ENCODE data around the gene RPL22. TPM values are rescaled to one million over a fixed set of nuclear protein-coding genes. Genes with fewer than 3 reads are reported as not detected.

Gene RPL22
- total RNA-seq, 2 donors from 2014 or later: 437 to 506 TPM

DNA sequence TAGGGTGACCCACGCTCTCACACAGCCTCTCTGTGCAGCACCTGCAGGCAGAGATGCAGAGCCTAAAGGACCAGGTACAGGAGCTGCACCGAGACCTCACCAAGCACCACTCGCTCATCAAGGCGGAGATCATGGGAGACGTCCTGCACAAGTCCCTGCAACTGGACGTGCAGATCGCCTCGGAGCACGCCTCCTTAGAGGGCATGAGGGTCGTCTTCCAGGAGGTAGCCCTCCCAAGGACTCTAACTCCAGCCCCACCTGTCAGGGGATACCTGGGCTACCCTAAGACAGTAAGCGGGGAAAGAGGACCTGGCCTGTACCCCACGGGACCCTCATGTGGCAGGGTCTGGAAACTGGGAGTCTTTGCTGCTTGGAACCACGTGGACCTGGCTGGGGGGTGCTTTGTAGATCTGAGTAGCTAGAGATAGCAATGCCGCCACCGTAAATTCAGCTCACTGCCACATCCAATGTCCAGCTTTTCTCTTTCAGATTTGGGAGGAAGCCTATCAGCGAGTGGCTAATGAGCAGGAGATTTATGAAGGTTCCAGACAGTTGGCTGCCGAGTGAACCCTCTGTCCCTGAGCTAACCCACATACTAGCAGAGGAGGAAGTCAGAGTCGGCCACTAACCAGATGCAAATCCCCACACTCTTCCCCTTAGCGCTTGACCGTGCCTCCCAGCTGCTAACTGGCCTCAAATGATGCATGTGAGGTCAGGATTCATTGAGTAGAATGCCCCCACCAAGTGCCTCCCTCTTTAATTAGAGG lies 13.0 kb upstream of the RPL22 start:
- H3K27me3 Mint-ChIP-seq: no peaks in the 10 kb centered on the region
- no peaks in the 10 kb centered on the region for H3K9me3 Mint-ChIP-seq
- H3K4me3 Mint-ChIP-seq: no peak overlapping the region
- H3K27ac Mint-ChIP-seq: no peak overlapping the region
- peaks cover 8% of the 10 kb centered on the region for H3K36me3 Mint-ChIP-seq (ENCODE audit: low read depth)
- ATAC-seq (replicated peaks): no peak
- H3K4me1 Mint-ChIP-seq: peaks cover 5% of the 10 kb centered on the region

DNA sequence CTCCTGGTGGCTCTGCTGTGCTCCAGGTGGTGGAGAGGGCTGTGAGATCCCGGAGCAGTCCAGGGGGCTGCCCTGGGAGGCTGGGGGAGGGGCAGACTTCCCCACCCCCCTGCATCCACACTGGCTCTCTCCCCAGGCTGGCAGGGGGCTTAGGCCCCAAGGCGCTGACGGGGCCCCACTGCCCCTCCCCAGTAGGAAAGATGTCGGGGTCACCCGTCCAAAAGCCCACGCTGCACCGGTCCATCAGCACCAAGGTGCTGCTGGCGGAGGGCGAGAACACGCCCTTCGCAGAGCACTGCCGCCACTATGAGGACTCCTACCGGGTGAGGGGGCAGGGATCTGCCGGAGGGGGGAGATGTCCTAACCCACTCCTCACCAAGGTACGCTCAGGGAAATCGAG lies 12.3 kb upstream of the RPL22 start:
- H3K27me3 Mint-ChIP-seq: no peaks in the 10 kb centered on the region
- no peaks in the 10 kb centered on the region for H3K4me1 Mint-ChIP-seq
- H3K4me3 Mint-ChIP-seq: no peak overlapping the region
- no peaks in the 10 kb centered on the region for H3K9me3 Mint-ChIP-seq
- no peak for ATAC-seq (replicated peaks)
- H3K36me3 Mint-ChIP-seq (ENCODE audit: low read depth): peaks cover 8% of the 10 kb centered on the region
- no peak overlapping the region for H3K27ac Mint-ChIP-seq

DNA sequence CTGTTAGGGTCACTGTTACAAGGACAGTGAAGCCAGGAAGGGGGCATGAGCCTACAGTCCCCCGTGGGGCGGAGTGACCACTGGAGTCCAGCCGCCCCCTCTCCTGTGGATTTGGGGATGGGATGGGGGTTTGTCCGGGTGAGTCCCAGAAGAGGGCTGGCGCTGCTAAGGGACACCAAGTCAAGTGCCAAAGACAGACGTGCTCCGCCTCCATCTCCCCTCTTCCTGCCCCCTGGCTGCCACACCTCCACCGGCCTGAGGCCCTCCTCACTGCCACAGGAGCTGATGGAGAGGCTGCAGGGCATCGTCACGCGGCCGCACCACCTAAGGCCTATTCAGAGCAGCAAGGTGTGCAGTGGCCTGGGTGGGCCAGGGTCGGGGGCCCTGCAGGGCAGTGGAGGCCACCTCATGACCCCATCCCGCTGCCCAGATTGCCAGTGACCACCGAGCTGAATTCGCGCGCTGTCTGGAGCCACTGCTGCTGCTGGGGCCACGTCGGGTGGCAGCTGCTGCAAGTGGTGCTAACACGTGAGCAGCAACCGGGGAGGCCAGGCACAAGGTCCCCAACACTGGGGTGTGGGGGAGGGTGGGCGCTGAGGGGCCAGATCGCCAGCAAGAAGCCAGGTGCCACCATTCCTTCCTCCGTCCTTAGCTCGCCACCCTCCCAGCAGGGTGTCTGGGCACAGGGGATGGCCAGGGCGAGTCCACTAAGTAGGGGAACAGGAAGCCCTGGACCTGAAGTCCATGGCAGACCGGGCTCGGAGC lies 11.4 kb upstream of the RPL22 start:
- Mint-ChIP-seq H3K27me3 (no peaks in the 10 kb centered on the region), H3K36me3 (ENCODE audit: low read depth) (peaks cover 5% of the 10 kb centered on the region), H3K9me3 (no peaks in the 10 kb centered on the region), H3K4me3 (no peak overlapping the region), H3K4me1 (no peaks in the 10 kb centered on the region), H3K27ac (no peak overlapping the region)
- ATAC-seq (replicated peaks): no peak

DNA sequence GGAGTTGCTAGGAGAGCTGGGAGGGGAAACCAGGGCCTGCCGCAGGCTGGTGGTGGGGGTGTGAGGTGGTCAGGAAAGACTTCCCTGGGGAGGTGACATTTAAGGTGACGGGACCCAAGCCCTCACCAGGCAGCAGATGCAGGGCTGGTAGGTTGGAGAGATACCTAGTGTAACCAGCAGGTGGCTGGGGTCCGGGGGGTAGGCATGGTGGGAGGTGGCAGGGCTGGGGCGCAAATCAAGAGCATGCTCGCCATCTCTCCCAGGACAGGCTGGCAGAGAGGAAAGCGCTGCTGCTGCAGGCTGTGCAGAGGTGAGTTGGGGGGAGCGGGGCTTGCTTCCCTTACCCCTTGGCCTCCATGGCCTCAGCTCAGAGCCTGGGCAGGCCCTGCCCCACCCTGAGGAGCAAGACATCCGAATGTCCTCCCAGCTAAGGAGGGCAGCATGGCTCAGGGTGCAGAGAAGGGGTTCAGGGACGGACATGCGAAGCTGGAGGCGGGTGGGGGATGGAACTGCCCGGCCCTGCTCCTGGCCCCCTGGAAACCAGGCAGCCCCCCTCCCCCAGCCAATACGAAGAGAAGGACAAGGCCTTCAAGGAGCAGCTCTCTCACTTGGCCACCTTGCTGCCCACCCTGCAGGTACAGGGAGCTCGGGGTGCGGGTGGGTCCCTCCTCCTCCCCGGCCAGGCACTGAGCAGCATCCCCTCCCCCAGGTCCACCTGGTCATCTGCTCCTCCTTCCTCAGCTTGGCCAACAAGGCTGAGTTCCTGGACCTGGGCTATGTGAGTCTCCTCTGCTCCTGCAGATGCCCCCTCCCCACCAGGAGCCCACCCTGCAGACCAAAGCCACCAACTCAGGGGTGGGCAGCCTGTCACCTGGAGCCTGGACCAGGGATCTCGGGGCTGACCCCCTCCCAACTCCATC lies 10.5 kb upstream of the RPL22 start:
- no peak for ATAC-seq (replicated peaks)
- Mint-ChIP-seq H3K36me3 (ENCODE audit: low read depth) (no peaks in the 10 kb centered on the region), H3K4me3 (peak overlapping the region; percentile 45)

DNA sequence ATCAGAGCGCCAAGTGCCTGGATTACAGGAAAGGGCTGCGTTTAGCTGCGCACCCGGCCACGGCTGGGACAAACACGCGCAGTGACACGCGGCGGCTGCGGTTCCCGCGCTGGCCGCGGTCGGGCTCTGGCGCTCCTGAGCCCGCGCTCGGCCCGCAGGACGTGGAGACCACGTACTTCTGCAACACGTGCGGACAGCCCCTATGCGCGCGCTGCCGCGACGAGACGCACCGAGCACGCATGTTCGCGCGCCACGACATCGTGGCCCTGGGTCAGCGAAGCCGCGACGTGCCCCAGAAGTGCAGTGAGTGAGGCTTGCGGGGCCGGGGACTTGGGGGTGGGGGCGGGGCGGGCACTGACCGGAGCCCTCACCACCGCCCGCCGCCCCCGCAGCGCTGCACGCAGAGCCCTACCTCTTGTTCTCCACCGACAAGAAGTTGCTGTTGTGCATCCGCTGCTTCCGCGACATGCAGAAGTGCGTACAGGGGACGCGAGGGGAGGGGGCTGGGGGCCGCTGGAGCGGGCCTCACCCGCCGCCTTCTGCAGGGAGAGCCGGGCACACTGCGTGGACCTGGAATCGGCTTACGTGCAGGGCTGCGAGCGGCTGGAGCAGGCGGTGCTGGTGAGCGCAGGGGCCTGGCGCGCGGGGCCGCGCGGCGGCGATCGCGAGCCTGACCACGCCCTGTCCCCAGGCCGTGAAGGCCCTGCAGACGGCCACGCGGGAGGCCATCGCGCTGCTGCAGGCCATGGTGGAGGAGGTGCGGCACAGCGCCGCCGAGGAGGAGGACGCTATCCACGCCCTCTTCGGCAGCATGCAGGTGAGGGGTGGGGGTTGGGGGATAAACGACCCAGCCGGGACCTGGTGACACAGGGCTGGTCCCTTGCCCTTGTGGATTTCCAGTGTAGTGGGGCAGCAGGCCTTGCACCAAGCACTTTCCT lies 9.6 kb upstream of the RPL22 start:
- Mint-ChIP-seq H3K27ac (no peak overlapping the region), H3K9me3 (no peaks in the 10 kb centered on the region), H3K4me1 (no peaks in the 10 kb centered on the region), H3K36me3 (ENCODE audit: low read depth) (no peaks in the 10 kb centered on the region), H3K27me3 (no peaks in the 10 kb centered on the region), H3K4me3 (peak overlapping the region; percentile 74)
- ATAC-seq (replicated peaks): peak; percentile 25

More for the DNA sequence above, 10.5 kb upstream of the RPL22 start:
- Mint-ChIP-seq H3K27ac (no peak overlapping the region), H3K27me3 (no peaks in the 10 kb centered on the region), H3K4me1 (no peaks in the 10 kb centered on the region), H3K9me3 (no peaks in the 10 kb centered on the region)

DNA sequence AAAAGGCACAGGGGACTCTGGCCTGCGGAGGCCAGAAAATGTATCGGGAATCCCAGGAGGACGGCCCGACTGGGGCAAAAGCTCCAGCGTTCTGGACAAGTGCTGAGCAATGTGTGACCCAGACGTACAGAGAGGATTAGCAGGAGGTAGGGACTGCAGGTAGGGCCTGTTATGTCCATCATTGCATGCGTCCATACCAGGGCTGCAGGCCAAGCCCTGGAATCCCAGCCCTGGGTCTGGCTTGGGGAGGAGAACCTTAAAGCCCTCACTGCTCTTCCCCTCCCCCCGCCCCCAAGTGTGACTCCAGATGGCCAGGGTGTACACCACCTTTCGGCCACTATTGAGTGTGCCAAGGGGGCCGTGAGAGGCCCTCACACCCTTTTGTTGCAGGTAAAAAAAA lies 8.5 kb upstream of the RPL22 start:
- H3K27ac Mint-ChIP-seq: no peak overlapping the region
- ATAC-seq (replicated peaks): no peak
- H3K36me3 Mint-ChIP-seq (ENCODE audit: low read depth): no peaks in the 10 kb centered on the region
- H3K4me1 Mint-ChIP-seq: no peaks in the 10 kb centered on the region
- H3K27me3 Mint-ChIP-seq: no peaks in the 10 kb centered on the region
- H3K4me3 Mint-ChIP-seq: peak overlapping the region; percentile 74
- H3K9me3 Mint-ChIP-seq: no peaks in the 10 kb centered on the region

DNA sequence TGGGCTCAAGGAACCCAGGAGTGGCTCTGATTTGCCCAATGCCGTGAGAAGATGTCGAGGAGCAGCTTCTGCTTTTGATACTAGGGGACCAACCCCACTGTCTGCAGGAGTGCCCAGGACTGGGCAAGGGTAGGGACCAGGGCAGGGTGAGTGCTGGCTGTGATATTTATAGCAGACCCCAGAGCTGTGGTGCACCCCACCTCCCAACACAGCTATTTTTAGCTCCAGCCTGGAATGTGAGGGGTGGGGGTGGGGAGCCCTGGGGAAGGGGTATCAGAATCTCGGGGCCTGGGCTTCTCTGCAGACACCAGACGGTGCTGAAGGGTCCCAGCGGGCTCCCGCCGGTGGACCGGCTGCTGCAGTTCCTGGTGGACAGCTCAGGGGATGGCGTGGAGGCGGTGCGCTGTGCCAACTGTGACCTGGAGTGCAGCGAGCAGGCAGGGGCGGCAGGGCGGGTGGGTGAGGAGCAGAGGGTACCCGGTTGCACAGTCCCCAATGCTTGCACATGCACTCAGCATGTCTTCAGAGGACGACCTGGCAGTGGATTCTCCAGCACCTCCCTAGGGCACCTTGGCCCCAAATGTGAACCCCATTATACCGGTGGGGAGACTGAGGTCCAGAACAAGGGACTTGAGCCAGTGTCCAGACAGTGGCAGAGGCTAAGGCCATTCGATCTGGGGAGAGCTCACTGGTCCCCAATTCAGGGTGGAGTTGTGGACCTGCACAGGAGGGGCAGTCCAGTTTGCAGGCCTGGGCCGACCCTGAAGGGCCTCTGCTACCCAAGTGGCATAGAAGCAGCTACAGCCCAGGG lies 7.9 kb upstream of the RPL22 start:
- no peak for ATAC-seq (replicated peaks)
- no peaks in the 10 kb centered on the region for H3K27me3 Mint-ChIP-seq
- peak overlapping the region; percentile 74 for H3K4me3 Mint-ChIP-seq
- no peaks in the 10 kb centered on the region for H3K36me3 Mint-ChIP-seq (ENCODE audit: low read depth)
- no peak overlapping the region for H3K27ac Mint-ChIP-seq
- no peaks in the 10 kb centered on the region for H3K4me1 Mint-ChIP-seq
- no peaks in the 10 kb centered on the region for H3K9me3 Mint-ChIP-seq

DNA sequence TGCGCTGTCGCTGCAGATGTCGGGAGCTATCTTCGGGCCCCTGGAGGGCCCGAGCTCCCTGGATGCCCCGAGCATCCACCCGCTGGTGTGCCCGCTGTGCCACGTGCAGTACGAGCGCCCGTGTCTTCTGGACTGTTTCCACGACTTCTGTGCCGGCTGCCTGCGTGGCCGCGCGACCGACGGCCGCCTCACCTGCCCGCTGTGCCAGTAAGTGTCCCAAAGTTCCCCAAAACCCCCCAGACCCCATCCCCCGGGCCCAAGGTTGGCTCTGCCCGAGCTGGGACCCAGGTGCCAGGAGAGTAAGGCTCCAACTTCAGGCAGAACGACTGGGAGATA lies 7.1 kb upstream of the RPL22 start:
- Mint-ChIP-seq H3K4me1 (no peaks in the 10 kb centered on the region), H3K9me3 (no peaks in the 10 kb centered on the region), H3K4me3 (peak overlapping the region; percentile 74), H3K36me3 (ENCODE audit: low read depth) (no peaks in the 10 kb centered on the region), H3K27me3 (no peaks in the 10 kb centered on the region), H3K27ac (no peak overlapping the region)
- no peak for ATAC-seq (replicated peaks)

DNA sequence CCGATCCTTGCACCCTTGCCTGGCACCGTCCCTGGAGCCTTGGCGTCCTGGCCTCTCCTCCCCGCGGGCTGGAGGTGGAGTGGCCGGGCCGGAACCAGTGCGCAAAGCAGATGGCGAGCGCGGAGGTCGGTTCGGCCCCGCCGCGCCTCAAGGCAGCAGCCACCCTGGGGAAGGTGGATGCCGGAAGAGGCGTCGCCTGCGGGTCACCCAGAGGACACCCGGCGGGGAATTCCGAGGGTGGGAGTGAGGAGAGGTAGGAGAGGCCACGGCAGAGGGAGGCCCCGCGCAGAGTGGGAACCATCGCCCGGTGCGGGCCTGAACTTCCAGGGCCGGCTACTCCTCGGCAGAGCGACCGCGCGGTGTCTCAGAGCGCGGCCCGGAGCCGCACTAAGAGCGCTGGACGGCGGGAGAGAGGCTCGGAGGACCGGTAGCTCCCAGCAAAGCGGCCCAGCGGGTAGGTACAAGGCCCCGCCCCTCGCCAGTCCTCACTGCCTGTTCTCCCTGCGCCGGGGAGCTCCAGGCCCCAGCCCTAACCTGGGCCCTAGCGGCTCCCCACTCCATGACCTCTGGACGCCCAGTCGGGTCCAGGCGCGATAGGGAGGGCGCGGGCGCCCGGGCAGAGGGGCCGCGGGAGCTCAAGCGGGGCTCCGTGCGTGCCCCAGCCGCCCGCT lies 6.6 kb upstream of the RPL22 start, which contains the start of gene RNF207:
RNF207 (plus strand) TSS at position 271 of the 671 bp plus-strand sequence. CDS start 417 bp downstream, outside the sequence.
- Mint-ChIP-seq H3K4me1 (no peaks in the 10 kb centered on the region), H3K9me3 (no peaks in the 10 kb centered on the region), H3K27ac (no peak within 1 kb of the TSS), H3K4me3 (peak within 1 kb of the TSS; percentile 74), H3K36me3 (ENCODE audit: low read depth) (no peaks in the 10 kb centered on the region), H3K27me3 (no peaks in the 10 kb centered on the region)
- ATAC-seq (replicated peaks): peak; percentile 90

DNA sequence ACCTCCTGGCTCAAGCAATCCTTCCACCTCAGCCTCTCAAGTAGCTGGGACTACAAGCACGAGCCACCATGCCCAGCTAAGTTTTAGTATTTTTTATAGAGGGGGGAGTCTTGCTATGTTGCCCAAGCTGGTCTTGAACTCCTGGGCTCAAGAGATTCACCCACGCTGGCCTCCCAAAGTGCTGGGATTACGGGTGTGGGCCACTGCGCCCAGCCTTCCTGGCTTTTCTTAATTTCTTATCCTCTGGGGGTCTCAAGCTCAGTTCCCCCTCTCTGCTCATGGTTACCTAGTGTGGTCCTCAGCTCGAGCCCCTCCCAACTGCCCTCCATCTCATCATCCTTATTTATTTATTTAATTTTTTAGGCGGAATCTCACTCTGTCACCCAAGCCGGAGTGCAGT lies 2.9 kb upstream of the RPL22 start:
- no peak overlapping the region for H3K4me3 Mint-ChIP-seq
- no peaks in the 10 kb centered on the region for H3K9me3 Mint-ChIP-seq
- H3K27ac Mint-ChIP-seq: peak overlapping the region; percentile 56
- ATAC-seq (replicated peaks): no peak
- H3K27me3 Mint-ChIP-seq: no peaks in the 10 kb centered on the region
- H3K36me3 Mint-ChIP-seq (ENCODE audit: low read depth): peaks cover 17% of the 10 kb centered on the region
- H3K4me1 Mint-ChIP-seq: peaks cover 15% of the 10 kb centered on the region

DNA sequence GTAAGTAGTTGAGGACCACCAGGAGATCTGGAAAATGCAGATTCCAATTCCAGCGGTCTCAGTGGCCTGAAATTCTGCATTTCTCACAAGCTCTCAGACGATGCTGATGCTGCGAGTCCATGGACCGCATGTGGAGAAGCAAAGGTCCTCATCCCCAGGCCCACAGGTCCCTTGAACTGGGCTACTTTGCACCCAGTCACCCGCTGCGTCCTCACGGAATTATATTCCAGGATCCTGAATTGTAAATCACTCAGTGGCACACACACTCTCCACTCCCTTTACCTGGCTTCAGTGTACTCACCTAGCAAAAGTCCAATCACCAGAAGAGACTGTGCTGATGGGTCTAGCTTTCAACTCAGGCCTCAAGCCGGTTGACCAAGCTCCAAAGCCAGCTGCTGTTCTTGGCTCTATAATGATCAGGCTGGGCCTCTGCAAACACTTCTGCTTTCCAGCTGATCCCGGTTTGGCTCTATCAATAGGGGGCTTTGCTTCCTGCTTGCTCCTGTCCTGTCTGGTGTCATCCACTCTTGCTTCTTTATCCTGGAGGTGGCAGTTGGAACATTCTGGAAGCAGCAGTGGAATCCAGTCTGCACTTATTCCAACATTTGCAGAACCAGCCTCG lies 904 bp upstream of the RPL22 start:
- peak overlapping the region; percentile 96 for H3K4me3 Mint-ChIP-seq
- H3K27ac Mint-ChIP-seq: peak overlapping the region; percentile 96
- ATAC-seq (replicated peaks): no peak

DNA sequence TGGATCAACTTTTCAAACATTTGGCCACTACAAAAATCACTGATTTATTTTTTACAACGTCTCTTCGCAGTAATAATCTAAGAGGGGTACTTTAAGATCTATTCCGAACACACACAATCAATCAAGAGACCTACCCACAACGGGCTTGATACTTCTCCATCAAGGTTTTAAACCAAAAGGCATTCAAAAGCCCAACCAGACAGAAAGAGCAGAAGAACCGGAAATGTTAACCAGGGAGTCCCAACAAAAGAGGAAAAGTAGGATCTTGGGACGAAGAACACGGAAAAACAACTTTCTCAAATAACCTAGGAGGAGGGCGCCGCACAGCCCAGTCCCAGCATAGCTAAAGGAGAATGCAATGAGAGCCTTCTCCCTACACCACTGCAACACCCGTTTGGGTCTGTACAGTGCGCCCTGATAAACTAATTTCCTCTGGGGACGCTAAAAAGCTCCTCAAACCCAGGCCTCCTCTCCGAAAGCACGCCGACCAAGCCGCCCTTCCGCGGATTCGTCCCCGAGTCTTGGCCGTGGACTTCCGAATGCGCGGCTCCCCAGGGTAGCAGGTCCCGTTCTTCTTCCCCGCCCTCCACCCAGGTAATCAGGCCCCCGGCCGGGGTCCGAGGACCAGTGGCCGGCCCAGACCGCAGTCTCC lies 623 bp downstream of the RPL22 start:
- H3K27me3 Mint-ChIP-seq: no peaks in the 10 kb centered on the region
- no peaks in the 10 kb centered on the region for H3K9me3 Mint-ChIP-seq
- peaks cover 52% of the 10 kb centered on the region for H3K36me3 Mint-ChIP-seq (ENCODE audit: low read depth)
- peak; percentile 27 for ATAC-seq (replicated peaks)
- peaks cover 24% of the 10 kb centered on the region for H3K4me1 Mint-ChIP-seq
- peak overlapping the region; percentile 96 for H3K4me3 Mint-ChIP-seq
- H3K27ac Mint-ChIP-seq: peak overlapping the region; percentile 96

More for the DNA sequence above, 904 bp upstream of the RPL22 start:
- Mint-ChIP-seq H3K27me3 (no peaks in the 10 kb centered on the region), H3K4me1 (peaks cover 24% of the 10 kb centered on the region), H3K36me3 (ENCODE audit: low read depth) (peaks cover 36% of the 10 kb centered on the region), H3K9me3 (no peaks in the 10 kb centered on the region)

Measured in activated T-helper 17 cell treated with anti-CD3 and anti-CD28 coated beads, Interleukin-2, amount 50 U/mL, for 72 hours (primary cell).